Measurements from ENCODE around the gene SLC2A11.

SLC2A11 gene

GRCh38 chr22:23826510-23827350 is 30.9 kb upstream of the SLC2A11 start:
- TF ChIP-seq, protein P1, sequence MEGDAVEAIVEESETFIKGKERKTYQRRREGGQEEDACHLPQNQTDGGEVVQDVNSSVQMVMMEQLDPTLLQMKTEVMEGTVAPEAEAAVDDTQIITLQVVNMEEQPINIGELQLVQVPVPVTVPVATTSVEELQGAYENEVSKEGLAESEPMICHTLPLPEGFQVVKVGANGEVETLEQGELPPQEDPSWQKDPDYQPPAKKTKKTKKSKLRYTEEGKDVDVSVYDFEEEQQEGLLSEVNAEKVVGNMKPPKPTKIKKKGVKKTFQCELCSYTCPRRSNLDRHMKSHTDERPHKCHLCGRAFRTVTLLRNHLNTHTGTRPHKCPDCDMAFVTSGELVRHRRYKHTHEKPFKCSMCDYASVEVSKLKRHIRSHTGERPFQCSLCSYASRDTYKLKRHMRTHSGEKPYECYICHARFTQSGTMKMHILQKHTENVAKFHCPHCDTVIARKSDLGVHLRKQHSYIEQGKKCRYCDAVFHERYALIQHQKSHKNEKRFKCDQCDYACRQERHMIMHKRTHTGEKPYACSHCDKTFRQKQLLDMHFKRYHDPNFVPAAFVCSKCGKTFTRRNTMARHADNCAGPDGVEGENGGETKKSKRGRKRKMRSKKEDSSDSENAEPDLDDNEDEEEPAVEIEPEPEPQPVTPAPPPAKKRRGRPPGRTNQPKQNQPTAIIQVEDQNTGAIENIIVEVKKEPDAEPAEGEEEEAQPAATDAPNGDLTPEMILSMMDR (IDR thresholded peaks at IDR 0.05; ENCODE audit: control extremely low read depth, extremely low read depth, low read depth, missing control alignments), result no peak
- DNase-seq (ENCODE audit: extremely low spot score), result no peak
- CTCF ChIA-PET, result interaction anchor here (1.0 to 1.5 kb wide), 2 partner anchors 10 to 58 kb away, joined by 4 read pairs; no protein-coding TSS in a partner anchor
- POLR2A ChIA-PET, result no interaction called here

- TF ChIP-seq, protein P1 (IDR thresholded peaks at IDR 0.05; ENCODE audit: control extremely low read depth, extremely low read depth, low read depth, missing control alignments), result no peak
- ChIA-PET CTCF (interaction anchor here (1.4 to 1.8 kb wide), 2 partner anchors 9 to 22 kb away, joined by 4 to 5 read pairs; no protein-coding TSS in a partner anchor), POLR2A (no interaction called here)
- no peak for DNase-seq (ENCODE audit: extremely low spot score)
Measured at GRCh38 chr22:23827351-23827995, 30.2 kb upstream of the SLC2A11 start.

- ChIA-PET POLR2A (no interaction called here), CTCF (interaction anchor here (1.0 to 1.8 kb wide), 4 partner anchors 7 to 54 kb away, joined by 3 to 5 read pairs (median 4); no protein-coding TSS in a partner anchor)
- TF ChIP-seq, protein P1 (IDR thresholded peaks at IDR 0.05; ENCODE audit: control extremely low read depth, extremely low read depth, low read depth, missing control alignments), result no peak
- no peak for DNase-seq (ENCODE audit: extremely low spot score)
Measured at GRCh38 chr22:23828800-23829680, 28.6 kb upstream of the SLC2A11 start.

DNA sequence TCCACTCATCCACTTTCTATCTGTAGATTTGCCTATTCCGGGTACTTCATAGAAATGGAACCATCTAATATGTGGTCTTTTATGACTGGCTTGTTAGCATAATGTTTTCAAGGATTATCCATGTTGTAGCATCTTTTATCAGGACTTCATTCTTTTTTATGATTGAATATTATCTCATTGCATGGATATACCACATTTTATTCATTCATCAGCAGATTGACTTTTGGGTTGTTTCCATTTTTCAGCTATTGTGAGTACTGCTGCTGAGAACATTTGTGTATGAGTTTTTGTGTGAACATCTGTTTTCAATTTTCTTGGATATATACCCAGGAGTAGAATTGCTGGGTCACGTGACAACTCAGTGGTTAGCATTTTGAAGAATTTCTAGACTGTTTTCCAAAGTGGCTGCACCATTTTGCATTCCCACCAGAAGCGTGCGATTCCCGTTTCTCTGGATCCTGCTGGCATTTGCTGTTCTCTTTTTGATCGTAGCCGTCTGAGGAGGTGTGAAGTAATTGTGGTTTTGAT is 27.8 kb upstream of the SLC2A11 start:
- TF ChIP-seq, protein P1 (IDR thresholded peaks at IDR 0.05; ENCODE audit: control extremely low read depth, extremely low read depth, low read depth, missing control alignments), result no peak
- CTCF ChIA-PET, result interaction anchor here (1.0 to 1.4 kb wide), 2 partner anchors 20 to 55 kb away, joined by 3 to 4 read pairs; no protein-coding TSS in a partner anchor
- POLR2A ChIA-PET, result no interaction called here
- no peak for DNase-seq (ENCODE audit: extremely low spot score)

DNA sequence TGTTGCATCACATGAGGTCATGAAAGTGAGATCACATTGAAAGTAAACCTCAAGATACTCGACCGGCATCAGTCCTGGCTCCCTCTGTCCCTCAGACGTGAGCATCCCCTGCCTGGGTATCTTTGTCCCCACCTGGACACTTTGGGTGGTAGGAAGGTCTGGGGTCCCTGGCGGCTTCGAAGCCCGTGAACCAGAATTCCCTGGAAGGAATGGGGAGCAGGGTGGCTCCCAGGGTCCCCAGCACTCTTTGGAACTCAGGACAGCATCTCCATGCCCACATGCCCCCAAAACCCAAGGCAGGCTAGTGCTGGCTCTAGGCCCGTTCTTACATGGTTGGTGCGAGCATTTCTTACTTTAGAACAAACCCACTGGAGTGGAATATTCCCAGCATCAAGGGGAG is 26.4 kb upstream of the SLC2A11 start:
- POLR2A ChIA-PET, result no interaction called here
- no peak for DNase-seq (ENCODE audit: extremely low spot score)
- TF ChIP-seq, protein P1 (IDR thresholded peaks at IDR 0.05; ENCODE audit: control extremely low read depth, extremely low read depth, low read depth, missing control alignments), result no peak
- CTCF ChIA-PET, result interaction anchor here (0.9 to 1.0 kb wide), 2 partner anchors 17 to 18 kb away, joined by 3 to 7 read pairs; no protein-coding TSS in a partner anchor

Data from GM10248 (cell line).